ENCODE measurements around the gene TPCN2. TPM values are rescaled to one million over a fixed set of nuclear protein-coding genes. Genes with fewer than 3 reads are reported as not detected.

Gene TPCN2
- total RNA-seq, 4 donors from 2014 or later: 12.2 to 30.7 (median 17.6) TPM

DNA sequence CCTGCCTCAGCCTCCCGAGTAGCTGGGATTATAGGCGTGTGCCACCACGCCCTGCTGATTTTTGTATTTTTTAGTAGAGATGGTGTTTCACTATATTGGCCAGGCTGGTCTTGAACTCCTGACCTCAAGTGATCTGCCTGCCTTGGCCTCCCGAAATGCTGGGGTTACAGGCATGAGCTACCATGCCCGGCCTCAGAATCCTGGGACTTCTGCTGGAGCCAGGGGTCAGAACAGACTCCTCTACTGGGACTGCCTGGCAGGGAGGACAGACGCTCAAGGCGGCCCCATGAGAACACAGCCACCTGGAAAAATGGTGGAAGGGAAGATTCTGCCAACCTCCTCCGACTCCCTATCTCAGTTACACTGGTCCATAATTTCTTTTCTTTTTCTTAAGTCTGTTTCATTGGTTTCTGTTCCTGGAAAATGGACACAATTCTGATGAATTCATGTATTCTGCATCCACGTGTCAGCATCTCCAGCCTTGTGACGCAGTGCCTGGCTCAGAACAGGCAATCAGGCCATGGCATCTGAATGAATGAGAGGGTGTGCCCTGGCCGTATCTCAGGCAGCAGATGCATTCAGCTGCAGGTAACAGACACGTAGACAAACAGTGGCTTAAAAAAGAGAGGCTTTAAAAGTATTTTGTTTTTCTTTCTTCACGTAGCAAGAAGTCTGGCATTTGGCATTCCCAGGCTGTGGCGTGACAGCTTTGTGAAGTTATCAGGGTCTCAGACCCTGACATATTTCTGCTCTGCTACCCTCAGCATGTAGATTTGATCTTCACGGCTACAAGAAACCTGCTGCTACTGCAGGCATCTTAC lies 111.8 kb downstream of the TPCN2 start:
- TF ChIP-seq CTCF (IDR thresholded peaks at IDR 0.05; ENCODE audit: low read depth): no peak

DNA sequence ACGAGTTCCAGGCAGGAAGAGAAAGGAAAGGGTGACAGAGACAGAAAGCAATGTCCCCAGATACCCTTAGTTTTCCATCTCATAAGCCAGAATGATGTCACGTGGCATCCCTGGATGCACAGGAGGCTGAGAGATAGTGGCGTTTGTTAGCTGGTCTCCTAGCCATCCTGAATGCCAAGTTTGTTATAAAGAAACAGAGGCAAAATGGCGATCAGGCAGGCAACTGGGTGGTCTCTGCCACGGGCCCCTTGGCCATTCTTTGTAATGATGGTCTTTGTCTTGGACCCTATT lies 112.3 kb downstream of the TPCN2 start:
- TF ChIP-seq CTCF (IDR thresholded peaks at IDR 0.05; ENCODE audit: low read depth): no peak

DNA sequence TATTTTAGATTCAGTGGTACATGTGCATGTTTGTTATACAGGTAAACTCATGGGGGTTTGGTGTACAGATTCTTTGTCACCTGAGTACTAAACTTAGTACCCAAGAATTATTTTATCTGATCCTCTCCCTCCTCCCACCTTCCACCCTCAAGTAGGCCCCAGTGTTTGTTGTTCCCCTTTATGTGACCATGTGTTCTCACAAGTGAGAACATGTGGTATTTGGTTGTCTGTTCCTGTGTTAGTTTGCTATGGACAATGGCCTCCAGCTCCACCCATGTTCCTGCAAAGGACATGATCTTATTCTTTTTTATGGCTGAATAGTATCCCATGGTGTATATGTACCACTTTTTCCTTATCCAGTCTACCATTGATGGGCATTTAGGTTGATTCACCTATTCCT lies 113.8 kb downstream of the TPCN2 start:
- no peak for TF ChIP-seq CTCF (IDR thresholded peaks at IDR 0.05; ENCODE audit: low read depth)

GRCh38 chr11:69163842-69164241 lies 115.1 kb downstream of the TPCN2 start:
- no peak for TF ChIP-seq CTCF (IDR thresholded peaks at IDR 0.05; ENCODE audit: low read depth)

DNA sequence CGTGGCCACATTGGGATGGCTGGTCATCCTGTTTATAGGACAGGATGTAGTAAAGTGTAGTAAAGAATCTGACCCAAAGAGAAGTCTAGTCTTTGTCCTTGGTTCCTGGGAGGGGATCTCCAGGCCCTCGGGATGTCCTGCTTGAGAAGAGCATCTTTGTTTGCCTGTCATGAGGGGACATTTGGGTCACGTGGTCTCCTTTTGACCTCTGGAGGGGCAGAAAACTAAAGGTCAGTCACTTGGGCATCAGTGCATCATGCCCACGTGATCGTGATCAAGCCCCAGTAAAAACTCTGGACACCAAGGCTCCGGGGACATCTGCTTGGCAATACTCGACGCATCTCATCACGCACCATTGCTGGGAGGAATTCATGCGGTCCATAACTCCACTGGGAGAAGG lies 116.1 kb downstream of the TPCN2 start:
- no peak for TF ChIP-seq CTCF (IDR thresholded peaks at IDR 0.05; ENCODE audit: low read depth)

GRCh38 chr11:69165775-69166174 lies 117.0 kb downstream of the TPCN2 start:
- no peak for TF ChIP-seq CTCF (IDR thresholded peaks at IDR 0.05; ENCODE audit: low read depth)

- TF ChIP-seq CTCF (IDR thresholded peaks at IDR 0.05; ENCODE audit: low read depth): no peak
Observed at GRCh38 chr11:69166218-69167115, 117.7 kb downstream of the TPCN2 start.
